Measurements from ENCODE around the gene ADH5.
"Not testable (repeated sequence)": the region's sequence is repeated elsewhere in the genome, so short reads cannot be mapped to it uniquely, and the experiment has no call there.

The ADH5 gene

GRCh38 chr4:99117876-99118693 lies 29.5 kb upstream of the ADH5 start:
- Histone ChIP-seq H3K9me3 (ENCODE audit: insufficient read depth, low read length) (no peaks in the 10 kb centered on the region), H3K4me2 (ENCODE audit: low read length) (peak overlapping the region; percentile 42), H3K4me3 (ENCODE audit: low read length) (no peak overlapping the region), H2AFZ (ENCODE audit: low read depth, low read length) (no peak overlapping the region; the same call in 1 of the 2 replicates), H3K27me3 (ENCODE audit: low read depth, low read length) (no peaks in the 10 kb centered on the region), H3K36me3 (replicated peaks; ENCODE audit: low read depth, low read length) (no peaks in the 10 kb centered on the region), H4K20me1 (ENCODE audit: insufficient read depth, low read length) (no peaks in the 10 kb centered on the region), H3K9ac (ENCODE audit: low read length) (no peak overlapping the region), H3K27ac (ENCODE audit: low read length) (no peak overlapping the region), H3K79me2 (ENCODE audit: low read length) (no peaks in the 10 kb centered on the region), H3K4me1 (ENCODE audit: low read length) (no peaks in the 10 kb centered on the region)
- TF ChIP-seq CTCF (IDR thresholded peaks at IDR 0.05; ENCODE audit: low read depth, low read length) = peak; percentile 53
- no peak for TF ChIP-seq EZH2phosphoT487 (IDR thresholded peaks at IDR 0.05; ENCODE audit: low read depth)

GRCh38 chr4:99117122-99117841 lies 28.7 kb upstream of the ADH5 start:
- H3K4me3 ChIP-seq (ENCODE audit: low read length); H4K20me1 ChIP-seq (ENCODE audit: insufficient read depth, low read length); H3K27ac ChIP-seq (ENCODE audit: low read length); H3K9me3 ChIP-seq (ENCODE audit: insufficient read depth, low read length); H3K27me3 ChIP-seq (ENCODE audit: low read depth, low read length); H3K36me3 ChIP-seq (replicated peaks; ENCODE audit: low read depth, low read length); H2AFZ ChIP-seq (ENCODE audit: low read depth, low read length); H3K9ac ChIP-seq (ENCODE audit: low read length); H3K79me2 ChIP-seq (ENCODE audit: low read length); H3K4me1 ChIP-seq (ENCODE audit: low read length): not testable (repeated sequence)
- 0 out of 2 replicates have a peak overlapping the region, but pooled peaks have one; percentile 42 for H3K4me2 ChIP-seq (ENCODE audit: low read length)

GRCh38 chr4:99109286-99109685 lies 20.7 kb upstream of the ADH5 start:
- H3K36me3 ChIP-seq (replicated peaks; ENCODE audit: low read depth, low read length); H3K4me2 ChIP-seq (ENCODE audit: low read length); H3K27ac ChIP-seq (ENCODE audit: low read length); H4K20me1 ChIP-seq (ENCODE audit: insufficient read depth, low read length); H3K9me3 ChIP-seq (ENCODE audit: insufficient read depth, low read length); H3K79me2 ChIP-seq (ENCODE audit: low read length); H3K27me3 ChIP-seq (ENCODE audit: low read depth, low read length); H3K9ac ChIP-seq (ENCODE audit: low read length); H3K4me3 ChIP-seq (ENCODE audit: low read length); H2AFZ ChIP-seq (ENCODE audit: low read depth, low read length); H3K4me1 ChIP-seq (ENCODE audit: low read length): not testable (repeated sequence)

GRCh38 chr4:99104153-99104552 lies 15.6 kb upstream of the ADH5 start:
- Histone ChIP-seq H3K9ac (ENCODE audit: low read length) (no peak overlapping the region), H3K36me3 (replicated peaks; ENCODE audit: low read depth, low read length) (no peaks in the 10 kb centered on the region), H3K4me3 (ENCODE audit: low read length) (no peak overlapping the region), H3K79me2 (ENCODE audit: low read length) (no peaks in the 10 kb centered on the region), H3K27me3 (ENCODE audit: low read depth, low read length) (no peaks in the 10 kb centered on the region), H3K27ac (ENCODE audit: low read length) (no peak overlapping the region), H3K4me1 (ENCODE audit: low read length) (no peaks in the 10 kb centered on the region), H3K9me3 (ENCODE audit: insufficient read depth, low read length) (no peaks in the 10 kb centered on the region), H2AFZ (ENCODE audit: low read depth, low read length) (no peak overlapping the region), H4K20me1 (ENCODE audit: insufficient read depth, low read length) (no peaks in the 10 kb centered on the region), H3K4me2 (ENCODE audit: low read length) (no peak overlapping the region)
- TF ChIP-seq CTCF (IDR thresholded peaks at IDR 0.05; ENCODE audit: low read depth, low read length) (no peak), EZH2phosphoT487 (IDR thresholded peaks at IDR 0.05; ENCODE audit: low read depth) (no peak)

GRCh38 chr4:99103166-99103565 lies 14.6 kb upstream of the ADH5 start:
- H4K20me1 ChIP-seq (ENCODE audit: insufficient read depth, low read length) = no peaks in the 10 kb centered on the region
- H3K27me3 ChIP-seq (ENCODE audit: low read depth, low read length) = no peaks in the 10 kb centered on the region
- no peaks in the 10 kb centered on the region for H3K79me2 ChIP-seq (ENCODE audit: low read length)
- no peak overlapping the region for H3K27ac ChIP-seq (ENCODE audit: low read length)
- H3K4me3 ChIP-seq (ENCODE audit: low read length) = no peak overlapping the region
- no peak overlapping the region for H3K4me2 ChIP-seq (ENCODE audit: low read length)
- TF ChIP-seq EZH2phosphoT487 (IDR thresholded peaks at IDR 0.05; ENCODE audit: low read depth) (no peak), CTCF (IDR thresholded peaks at IDR 0.05; ENCODE audit: low read depth, low read length) (no peak)
- no peaks in the 10 kb centered on the region for H3K36me3 ChIP-seq (replicated peaks; ENCODE audit: low read depth, low read length)
- no peak overlapping the region for H3K9ac ChIP-seq (ENCODE audit: low read length)
- H3K9me3 ChIP-seq (ENCODE audit: insufficient read depth, low read length) = no peaks in the 10 kb centered on the region
- no peaks in the 10 kb centered on the region for H3K4me1 ChIP-seq (ENCODE audit: low read length)
- H2AFZ ChIP-seq (ENCODE audit: low read depth, low read length) = no peak overlapping the region
